Measurements from ENCODE around the gene PARD3. TPM values are rescaled to one million over a fixed set of nuclear protein-coding genes. Genes with fewer than 3 reads are reported as not detected.

The PARD3 gene
- total and polyA plus RNA-seq, 2 donors (not counting 3 experiments of a cell fraction or from before 2014, with no cell fraction given), result 7.3 to 24.1 TPM

DNA sequence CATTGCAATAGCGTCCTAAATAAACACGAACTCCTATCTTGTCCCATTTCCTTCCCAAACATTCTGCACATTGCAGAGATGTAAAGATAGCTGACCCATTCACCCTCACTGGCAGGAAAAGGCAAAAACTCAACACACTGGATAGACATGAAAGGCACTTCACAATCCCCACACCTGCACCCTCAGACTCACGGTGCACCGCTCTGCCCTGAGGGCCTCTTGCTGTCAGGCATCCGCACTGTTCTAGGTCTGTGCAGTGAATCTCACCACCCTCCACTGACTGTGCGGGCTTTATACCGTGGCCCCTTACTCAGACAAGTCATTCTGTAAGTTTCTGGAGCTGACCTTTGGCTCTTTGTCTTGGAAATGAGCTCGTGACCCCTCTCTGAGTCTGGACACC lies 42.9 kb upstream of the PARD3 start:
- Histone ChIP-seq H3K9me1 (replicated peaks; ENCODE audit: control insufficient read depth, extremely low read depth, insufficient read depth, low read length) (no peaks in the 10 kb centered on the region), H3K36me3 (ENCODE audit: control insufficient read depth in 2 of 2, extremely low read depth in 1 of 2, insufficient read depth in 2 of 2, low read length in 2 of 2) (no peaks in the 10 kb centered on the region), H2AFZ (ENCODE audit: low read depth, low read length) (no peak overlapping the region), H3K4me2 (ENCODE audit: insufficient read depth, low read length) (no peak overlapping the region), H3K9me3 (replicated peaks; ENCODE audit: control insufficient read depth, insufficient read depth, low read length) (no peaks in the 10 kb centered on the region), H3K27me3 (ENCODE audit: control insufficient read depth in 2 of 2, insufficient read depth in 2 of 2, low read length in 2 of 2) (peaks cover 2 to 8% of the 10 kb centered on the region in 2 experiments), H3K9ac (replicated peaks; ENCODE audit: extremely low read depth, insufficient read depth, low read length) (no peak overlapping the region), H3K4me3 (replicated peaks in 1 of 3; ENCODE audit: insufficient read depth in 1 of 3, low read depth in 1 of 3, low read length in 3 of 3) (no peak overlapping the region), H3K4me1 (ENCODE audit: control insufficient read depth, extremely low read depth, insufficient read depth, low read length) (no peaks in the 10 kb centered on the region), H4K20me1 (replicated peaks; ENCODE audit: control insufficient read depth, extremely low read depth, insufficient read depth, low read length) (no peaks in the 10 kb centered on the region), H3K27ac (ENCODE audit: insufficient read depth, low read depth, low read length) (no peak overlapping the region), H3K79me2 (ENCODE audit: control insufficient read depth, insufficient read depth, low read length) (no peaks in the 10 kb centered on the region)
- intact Hi-C loops (cut with micrococcal nuclease), result no loop called here
- FAIRE-seq, result no peak
- ChIA-PET POLR2A (no interaction called here), CTCF (interaction anchor here (0.5 kb wide), 1 partner anchor 29 kb away, joined by 3 read pairs; no protein-coding TSS in a partner anchor)
- DNase-seq (ENCODE audit: low read depth, low spot score), result no peak
- dilution Hi-C loops (cut with MboI; ENCODE audit: extremely low pct_ligation_motif_present, low sequenced_read_pairs), result no loop called here
- no TSS peak for BruUV-seq (replicated peaks)
- TF ChIP-seq GATA2 (IDR thresholded peaks at IDR 0.05; ENCODE audit: insufficient read depth, insufficient read length, low read depth, low read length), result no peak
- no peak for TF ChIP-seq POLR2AphosphoS5 (IDR thresholded peaks at IDR 0.05; ENCODE audit: insufficient read depth, low read depth, low read length)
- TF ChIP-seq FOS (IDR thresholded peaks at IDR 0.05; ENCODE audit: borderline replicate concordance, insufficient read depth, low read length), result no peak
- no peak for TF ChIP-seq JUN (IDR thresholded peaks at IDR 0.05; ENCODE audit: borderline replicate concordance, insufficient read depth, insufficient read length, low read depth)
- TF ChIP-seq, protein P1, sequence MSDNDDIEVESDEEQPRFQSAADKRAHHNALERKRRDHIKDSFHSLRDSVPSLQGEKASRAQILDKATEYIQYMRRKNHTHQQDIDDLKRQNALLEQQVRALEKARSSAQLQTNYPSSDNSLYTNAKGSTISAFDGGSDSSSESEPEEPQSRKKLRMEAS (IDR thresholded peaks at IDR 0.05; ENCODE audit: insufficient read depth, insufficient read length), result no peak
- no peak for TF ChIP-seq MYC (IDR thresholded peaks at IDR 0.05; ENCODE audit: low read depth, low read length)
- TF ChIP-seq, protein P2, sequence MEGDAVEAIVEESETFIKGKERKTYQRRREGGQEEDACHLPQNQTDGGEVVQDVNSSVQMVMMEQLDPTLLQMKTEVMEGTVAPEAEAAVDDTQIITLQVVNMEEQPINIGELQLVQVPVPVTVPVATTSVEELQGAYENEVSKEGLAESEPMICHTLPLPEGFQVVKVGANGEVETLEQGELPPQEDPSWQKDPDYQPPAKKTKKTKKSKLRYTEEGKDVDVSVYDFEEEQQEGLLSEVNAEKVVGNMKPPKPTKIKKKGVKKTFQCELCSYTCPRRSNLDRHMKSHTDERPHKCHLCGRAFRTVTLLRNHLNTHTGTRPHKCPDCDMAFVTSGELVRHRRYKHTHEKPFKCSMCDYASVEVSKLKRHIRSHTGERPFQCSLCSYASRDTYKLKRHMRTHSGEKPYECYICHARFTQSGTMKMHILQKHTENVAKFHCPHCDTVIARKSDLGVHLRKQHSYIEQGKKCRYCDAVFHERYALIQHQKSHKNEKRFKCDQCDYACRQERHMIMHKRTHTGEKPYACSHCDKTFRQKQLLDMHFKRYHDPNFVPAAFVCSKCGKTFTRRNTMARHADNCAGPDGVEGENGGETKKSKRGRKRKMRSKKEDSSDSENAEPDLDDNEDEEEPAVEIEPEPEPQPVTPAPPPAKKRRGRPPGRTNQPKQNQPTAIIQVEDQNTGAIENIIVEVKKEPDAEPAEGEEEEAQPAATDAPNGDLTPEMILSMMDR (IDR thresholded peaks at IDR 0.05; ENCODE audit: extremely low read depth in 1 of 2, insufficient read depth in 1 of 2, low read depth in 1 of 2, low read length in 2 of 2), result no peak
- no peak for TF ChIP-seq POLR2A (IDR thresholded peaks at IDR 0.05; ENCODE audit: low read depth, low read length)
- TF ChIP-seq EZH2 (IDR thresholded peaks at IDR 0.05; ENCODE audit: borderline replicate concordance, low read depth, low read length, severe bottlenecking), result no peak
